AG08396 (cell line): ENCODE measurements around the gene PIK3CB.
A peak's percentile ranks its signal among the peaks of the same experiment; 100 is the strongest.
"Not testable (repeated sequence)": the region's sequence is repeated elsewhere in the genome, so short reads cannot be mapped to it uniquely, and the experiment has no call there.

ENCODE experiments used
- DNase-seq: peaks from one replicate; pipeline ENCODE4 v3.0.0; 2012; ENCODE audit warnings: low spot score, mixed read lengths

The PIK3CB gene

GRCh38 chr3:138803006-138803653, 31.6 kb downstream of the PIK3CB start:
- no peak for DNase-seq

GRCh38 chr3:138802223-138802622, 32.5 kb downstream of the PIK3CB start:
- not testable (repeated sequence) for DNase-seq

GRCh38 chr3:138801792-138802191, 32.9 kb downstream of the PIK3CB start:
- no peak for DNase-seq

GRCh38 chr3:138800248-138800647, 34.5 kb downstream of the PIK3CB start:
- DNase-seq = no peak

- no peak for DNase-seq
Measured at GRCh38 chr3:138799822-138800221, 34.9 kb downstream of the PIK3CB start.

GRCh38 chr3:138797508-138798038, 37.2 kb downstream of the PIK3CB start:
- DNase-seq = no peak

- DNase-seq = no peak
Measured at GRCh38 chr3:138796761-138797160, 38.0 kb downstream of the PIK3CB start.

GRCh38 chr3:138786788-138787271, 47.9 kb downstream of the PIK3CB start:
- DNase-seq = peak; percentile 69

- no peak for DNase-seq
Measured at GRCh38 chr3:138785951-138786350, 48.8 kb downstream of the PIK3CB start.

GRCh38 chr3:138785362-138785857, 49.3 kb downstream of the PIK3CB start:
- DNase-seq = not testable (repeated sequence)

GRCh38 chr3:138782755-138783154, 52.0 kb downstream of the PIK3CB start:
- no peak for DNase-seq

- no peak for DNase-seq
Measured at GRCh38 chr3:138781012-138781470, 53.7 kb downstream of the PIK3CB start.

GRCh38 chr3:138778643-138779042, 56.1 kb downstream of the PIK3CB start:
- no peak for DNase-seq

- DNase-seq = no peak
Measured at GRCh38 chr3:138776961-138777360, 57.8 kb downstream of the PIK3CB start.

GRCh38 chr3:138775254-138775595, 59.5 kb downstream of the PIK3CB start:
- no peak for DNase-seq

- DNase-seq = peak; percentile 84
Measured at GRCh38 chr3:138774529-138775253, 60.0 kb downstream of the PIK3CB start.

- no peak for DNase-seq
Measured at GRCh38 chr3:138771585-138771984, 63.1 kb downstream of the PIK3CB start.

- DNase-seq = no peak
Measured at GRCh38 chr3:138769616-138770015, 65.1 kb downstream of the PIK3CB start.

GRCh38 chr3:138768946-138769345, 65.8 kb downstream of the PIK3CB start:
- DNase-seq = no peak

- no peak for DNase-seq
Measured at GRCh38 chr3:138768125-138768524, 66.6 kb downstream of the PIK3CB start.

- DNase-seq = no peak
Measured at GRCh38 chr3:138767498-138768104, 67.1 kb downstream of the PIK3CB start.

- no peak for DNase-seq
Measured at GRCh38 chr3:138761002-138761401, 73.7 kb downstream of the PIK3CB start.

GRCh38 chr3:138748190-138748589, 86.5 kb downstream of the PIK3CB start:
- DNase-seq = no peak
